DLD1 (cell line): ENCODE measurements around the gene CHST11.

Experiments
- in situ Hi-C: cut with HindIII; loops from 2 replicates; pipeline ENCODE4 v1.10.0; 2017; ENCODE audit warnings: low sequenced_read_pairs

Gene CHST11

DNA sequence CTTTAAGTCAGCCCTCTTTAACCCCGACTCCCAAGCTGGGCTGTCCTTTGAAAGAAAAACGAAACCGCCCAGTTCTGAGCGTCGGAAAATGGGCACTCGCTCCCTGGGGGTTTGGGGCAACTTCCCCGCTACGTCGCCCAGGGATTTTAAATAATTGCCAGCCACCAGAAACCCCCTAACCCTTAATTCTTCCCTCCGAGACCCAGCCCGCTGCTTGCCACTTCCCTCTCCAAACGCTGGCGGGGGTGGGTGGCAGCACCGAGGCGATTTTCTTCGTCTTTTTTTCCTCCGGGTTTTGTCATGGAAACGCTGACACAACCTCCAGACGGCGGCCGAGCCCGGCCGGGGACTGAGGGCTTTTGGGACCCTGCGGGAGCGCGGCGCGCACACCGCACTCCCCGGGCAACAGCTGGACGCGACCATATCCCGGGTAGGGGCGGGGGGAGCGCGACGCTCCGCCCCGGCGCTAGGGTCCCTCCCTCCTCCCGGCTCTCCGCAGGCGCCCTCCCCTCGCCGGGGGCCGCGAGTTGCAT is at the start of gene CHST11:
TSS of gene CHST11 (plus strand) at position 532 of the 533 bp plus-strand sequence.
- in situ Hi-C loops, result no loop called here

GRCh38 chr12:104407438-104407837 is 49.3 kb upstream of the CHST11 start:
- in situ Hi-C loops, result no loop called here

- in situ Hi-C loops, result no loop called here
Measured at GRCh38 chr12:104407922-104408321, 48.8 kb upstream of the CHST11 start.

GRCh38 chr12:104410326-104410725 is 46.4 kb upstream of the CHST11 start:
- in situ Hi-C loops, result no loop called here

- in situ Hi-C loops, result no loop called here
Measured at GRCh38 chr12:104410786-104411185, 46.0 kb upstream of the CHST11 start.

- in situ Hi-C loops, result no loop called here
Measured at GRCh38 chr12:104411826-104412641, 44.7 kb upstream of the CHST11 start.

DNA sequence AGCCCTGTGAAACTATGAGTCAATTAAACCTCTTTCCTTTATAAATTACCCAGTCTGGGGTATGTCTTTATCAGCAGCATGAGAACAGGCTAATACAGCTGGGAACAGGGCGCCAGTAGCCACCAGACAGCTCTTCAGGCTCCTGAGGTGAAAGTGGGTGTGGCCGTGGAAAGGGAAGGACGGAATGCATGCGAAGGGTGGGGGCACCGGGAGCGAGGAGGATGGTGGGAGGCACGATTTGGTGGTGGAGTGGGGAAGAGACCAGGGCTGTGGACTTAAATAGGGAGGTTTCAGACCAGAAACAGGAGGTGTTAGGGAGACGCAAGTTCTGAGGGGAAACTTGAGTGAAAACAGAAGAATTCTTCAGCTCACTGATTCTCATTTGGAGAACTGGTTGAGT is 44.1 kb upstream of the CHST11 start:
- in situ Hi-C loops, result no loop called here

DNA sequence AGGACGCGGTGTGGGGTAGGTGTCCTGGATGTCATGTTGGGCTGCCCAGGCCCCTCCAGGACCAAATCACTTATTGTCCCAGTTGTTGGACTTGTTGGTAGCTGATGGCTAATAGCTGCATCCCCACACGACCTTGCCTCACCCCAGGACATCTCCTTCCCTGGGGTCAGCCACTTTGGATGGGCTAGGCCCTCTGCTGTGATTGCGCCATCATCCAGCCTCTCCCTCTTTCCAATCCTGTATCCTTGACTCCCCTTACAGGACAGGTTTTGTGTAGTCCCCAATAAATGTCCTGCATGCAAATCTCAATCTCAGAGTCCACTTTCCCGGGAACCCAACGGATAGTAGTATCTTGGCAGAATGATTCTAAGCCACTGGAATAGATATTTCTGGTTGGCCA is 43.4 kb upstream of the CHST11 start:
- in situ Hi-C loops, result no loop called here

- in situ Hi-C loops, result no loop called here
Measured at GRCh38 chr12:104414581-104415341, 42.0 kb upstream of the CHST11 start.

GRCh38 chr12:104415342-104415980 is 41.3 kb upstream of the CHST11 start:
- in situ Hi-C loops, result no loop called here

DNA sequence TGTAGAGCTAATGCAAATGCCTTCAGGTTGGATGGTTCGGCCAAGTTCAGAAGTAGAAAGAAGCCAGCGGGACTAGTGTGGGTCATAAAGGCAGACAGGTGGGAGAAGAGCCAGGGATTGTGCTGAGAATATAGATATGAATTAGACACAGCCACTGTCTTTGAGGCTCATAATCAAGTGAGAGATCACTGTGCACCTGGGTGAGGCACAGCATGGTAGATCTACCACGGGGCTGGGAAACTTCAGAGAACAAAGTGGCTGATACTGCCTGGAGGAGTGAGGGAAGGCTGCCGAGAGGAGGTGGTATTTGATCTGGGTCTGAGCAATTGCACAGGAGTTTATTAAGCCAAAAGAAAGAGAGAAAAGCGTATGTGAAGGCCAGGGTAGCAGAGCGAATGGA is 40.6 kb upstream of the CHST11 start:
- in situ Hi-C loops, result no loop called here

- in situ Hi-C loops, result no loop called here
Measured at GRCh38 chr12:104416585-104416984, 40.2 kb upstream of the CHST11 start.

DNA sequence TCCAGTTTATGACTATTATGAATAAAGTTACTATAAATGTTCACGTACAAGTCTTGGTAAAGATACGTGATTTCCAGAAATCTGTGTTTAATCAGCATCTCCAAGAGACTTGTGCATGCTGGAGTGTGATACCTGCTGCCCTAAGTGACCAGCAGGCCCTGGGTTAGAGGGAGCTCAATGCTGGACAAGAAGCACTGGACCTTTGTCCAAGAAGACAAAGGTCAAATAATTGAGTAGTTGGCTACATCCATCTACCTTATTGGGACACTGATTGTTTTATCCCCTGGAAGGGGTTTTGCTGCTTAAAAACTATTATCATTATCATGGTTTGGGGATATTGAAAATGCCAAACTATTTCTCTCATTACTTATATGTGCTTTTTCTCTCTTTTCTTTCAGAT is 37.0 kb upstream of the CHST11 start:
- in situ Hi-C loops, result no loop called here

DNA sequence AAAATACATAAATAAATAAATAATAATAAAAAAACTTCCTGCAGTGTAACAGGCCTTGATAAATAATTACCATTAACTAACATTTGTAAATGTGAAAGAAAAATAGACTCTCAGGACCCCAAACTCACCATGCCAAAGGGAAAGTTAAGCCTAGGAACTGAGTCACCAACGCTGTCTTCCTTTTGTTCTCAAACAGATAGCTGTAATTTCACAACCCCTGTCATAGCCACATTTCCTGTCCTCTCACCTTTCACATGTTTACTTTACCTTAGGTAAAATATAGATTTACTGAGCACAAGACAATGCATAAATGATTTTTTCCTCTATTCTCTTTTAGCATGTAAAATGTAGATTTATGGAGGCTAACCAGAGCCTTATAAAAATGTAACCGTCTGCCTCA is 35.9 kb upstream of the CHST11 start:
- in situ Hi-C loops, result no loop called here

GRCh38 chr12:104421343-104421742 is 35.4 kb upstream of the CHST11 start:
- in situ Hi-C loops, result no loop called here

GRCh38 chr12:104422441-104422840 is 34.3 kb upstream of the CHST11 start:
- in situ Hi-C loops, result no loop called here

GRCh38 chr12:104423273-104423672 is 33.5 kb upstream of the CHST11 start:
- in situ Hi-C loops, result no loop called here

- in situ Hi-C loops, result no loop called here
Measured at GRCh38 chr12:104423809-104424208, 32.9 kb upstream of the CHST11 start.

GRCh38 chr12:104424955-104425354 is 31.8 kb upstream of the CHST11 start:
- in situ Hi-C loops, result no loop called here

- in situ Hi-C loops, result no loop called here
Measured at GRCh38 chr12:104425614-104426013, 31.1 kb upstream of the CHST11 start.

GRCh38 chr12:104426926-104427546 is 29.7 kb upstream of the CHST11 start:
- in situ Hi-C loops, result no loop called here
